A673 (cell line): ENCODE results near the gene MRPL1. TPM values are rescaled to one million over a fixed set of nuclear protein-coding genes. Genes with fewer than 3 reads are reported as not detected.

Experiments used
- BruUV-seq: library from RNA; stranded (reverse); fragments of 400-500 nt; replicated peaks from 2 replicates; lab custom pipeline; 2021; lab: Mats Ljungman, UMichigan
- CTCF ChIA-PET: fragments of 300-600 bp; sonication (Branson Sonifier 250); formaldehyde crosslinking; loops from one replicate; lab custom pipeline; 2022; ENCODE audit warnings: antibody characterized with exemption; lab: Charles Lee
- POLR2A ChIA-PET: fragments of 300-600 bp; sonication (Branson Sonifier 250); formaldehyde crosslinking; loops from one replicate; lab custom pipeline; 2022; ENCODE audit warnings: antibody characterized with exemption; ENCODE audit not compliant: low non-redundant PET; lab: Charles Lee
- DNase-seq: peaks from one replicate; pipeline ENCODE4 v3.0.0-alpha.2; 2015; ENCODE audit warnings: low spot score
- H3K27ac ChIP-seq: fragments of 200-600 bp; sonication (generic); 2 replicates; pipeline ENCODE4 v1.5.1; 2016; ENCODE audit warnings: mixed run types, low read depth, mild to moderate bottlenecking, mixed read lengths, antibody characterized with exemption, low read length; ENCODE audit not compliant: poor library complexity, severe bottlenecking
- H3K27me3 ChIP-seq: fragments of 200-600 bp; sonication (generic); replicated peaks from 2 replicates; pipeline ENCODE4 v1.6.1; 2017; ENCODE audit warnings: mixed run types, low read depth, mild to moderate bottlenecking, mixed read lengths, antibody characterized with exemption, low read length; ENCODE audit not compliant: insufficient read depth, poor library complexity
- H3K36me3 ChIP-seq: fragments of 200-600 bp; sonication (generic); 2 replicates; pipeline ENCODE4 v1.6.1; 2016; ENCODE audit warnings: mixed run types, mild to moderate bottlenecking, mixed read lengths, antibody characterized with exemption, low read length; ENCODE audit not compliant: insufficient read depth, poor library complexity, severe bottlenecking
- H3K4me1 ChIP-seq: fragments of 200-600 bp; sonication (generic); 2 replicates; pipeline ENCODE4 v1.6.1; 2017; ENCODE audit warnings: mixed run types, mild to moderate bottlenecking, mixed read lengths, antibody characterized with exemption, low read length; ENCODE audit not compliant: insufficient read depth, poor library complexity, severe bottlenecking
- H3K4me3 ChIP-seq: fragments of 200-600 bp; sonication (generic); 2 replicates; pipeline ENCODE4 v1.5.1; 2016; ENCODE audit warnings: low read depth, mixed run types, mild to moderate bottlenecking, mixed read lengths, low read length; ENCODE audit not compliant: poor library complexity, severe bottlenecking
- H3K9me3 ChIP-seq: fragments of 200-600 bp; sonication (generic); 2 replicates; pipeline ENCODE4 v1.6.1; 2016; ENCODE audit warnings: mixed run types, low read depth, mild to moderate bottlenecking, mixed read lengths, antibody characterized with exemption, low read length; ENCODE audit not compliant: poor library complexity, severe bottlenecking
- EZH2 ChIP-seq: fragments of 200-600 bp; sonication (generic); IDR thresholded peaks from 2 replicates; pipeline ENCODE4 v1.6.1; 2017; ENCODE audit warnings: borderline replicate concordance, low read depth, mild to moderate bottlenecking, mixed read lengths, antibody characterized with exemption, low read length; ENCODE audit not compliant: poor library complexity, severe bottlenecking
- intact Hi-C: fragments of 100-400 bp; cut with micrococcal nuclease; formaldehyde crosslinking; loops from one replicate; pipeline ENCODE4 v1.10.0; 2022; ENCODE audit not compliant: unreplicated experiment
- total RNA-seq: library from RNA; stranded (reverse); gene quantifications from 2 replicates; pipeline ENCODE4 v1.2.3, GENCODE V29; 2021
- TF ChIP-seq, protein P1 (sequence below): fragments of 300-800, 200-600 bp; sonication (generic); conservative IDR thresholded peaks from 2 replicates; pipeline ENCODE4 v1.5.1; 2017; ENCODE audit warnings: low read depth, mild to moderate bottlenecking, antibody characterized with exemption, low read length, moderate library complexity, mixed read lengths

The MRPL1 gene
- total RNA-seq, 1 experiment from 2014 or later: 32.2 TPM

DNA sequence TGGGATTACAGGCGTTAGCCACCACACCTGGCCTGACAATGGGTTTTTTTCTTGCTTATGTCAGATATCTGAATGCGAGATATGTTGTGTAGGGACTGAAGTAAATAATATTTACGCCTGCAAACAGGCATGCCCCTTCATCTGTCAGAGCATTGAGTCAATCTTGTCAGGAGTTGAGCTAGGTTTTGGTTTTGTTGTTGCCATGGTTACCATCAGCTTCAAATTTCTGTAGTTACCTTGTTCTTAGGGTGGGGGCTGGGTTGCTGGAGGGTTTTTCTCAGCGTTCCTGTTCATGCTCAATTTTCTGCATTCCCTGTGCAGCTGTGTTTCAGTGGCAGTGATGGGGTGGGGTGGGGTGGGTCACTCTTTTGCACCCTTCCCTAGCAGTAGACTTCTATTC lies 14.5 kb downstream of the MRPL1 start:
- no peak overlapping the region for H3K27ac ChIP-seq
- CTCF ChIA-PET: no interaction called here
- BruUV-seq: no TSS peak

DNA sequence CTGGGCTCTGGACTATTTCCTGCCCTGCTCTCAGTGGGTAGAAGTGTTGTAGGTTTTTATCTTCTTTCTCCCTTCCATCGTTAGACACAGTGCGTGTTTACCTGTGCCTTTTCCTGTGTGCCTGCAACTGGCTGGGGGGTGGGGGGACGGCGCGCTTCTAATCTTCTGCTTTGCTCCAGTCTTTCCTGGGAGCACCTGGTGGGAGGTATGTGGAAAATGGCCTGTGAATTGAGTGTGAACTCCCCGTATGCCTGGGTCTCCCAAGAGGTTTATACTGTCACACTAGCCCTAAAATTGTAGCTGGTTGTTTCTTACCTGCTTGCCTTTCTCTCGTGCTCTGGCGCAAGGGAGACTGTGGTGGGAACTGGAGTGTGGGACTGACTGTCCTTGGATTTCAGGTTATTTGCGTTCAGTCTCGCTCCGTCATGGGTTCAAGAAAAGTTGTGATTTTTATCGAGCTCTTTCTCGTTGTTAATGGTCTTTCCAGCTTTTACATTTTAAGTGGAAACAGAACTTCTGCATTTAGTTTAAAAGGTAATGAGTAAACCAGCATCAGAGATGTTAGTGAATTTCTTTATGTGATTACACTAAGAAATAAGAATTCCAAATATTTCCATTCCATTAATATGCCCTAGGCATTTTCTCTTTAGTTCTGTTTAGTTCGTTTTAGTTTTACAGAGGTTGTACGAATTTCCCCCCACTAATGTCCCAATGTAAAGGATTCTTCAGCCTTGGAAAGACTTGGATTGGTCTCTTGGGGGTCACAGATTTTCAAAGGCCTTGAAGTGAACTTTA lies 15.3 kb downstream of the MRPL1 start:
- intact Hi-C loops: no loop called here
- H3K36me3 ChIP-seq: peaks cover 3% of the 10 kb centered on the region
- CTCF ChIA-PET: no interaction called here
- POLR2A ChIA-PET: interaction anchor here (0.6 kb wide), 1 partner anchor 1652 kb away, joined by 3 read pairs; no protein-coding TSS in a partner anchor
- BruUV-seq: no TSS peak
- H3K4me1 ChIP-seq: no peaks in the 10 kb centered on the region
- no peak overlapping the region for H3K4me3 ChIP-seq
- H3K9me3 ChIP-seq: no peaks in the 10 kb centered on the region
- DNase-seq: no peak
- H3K27ac ChIP-seq: no peak overlapping the region
- no peak for TF ChIP-seq EZH2
- TF ChIP-seq, protein P1, sequence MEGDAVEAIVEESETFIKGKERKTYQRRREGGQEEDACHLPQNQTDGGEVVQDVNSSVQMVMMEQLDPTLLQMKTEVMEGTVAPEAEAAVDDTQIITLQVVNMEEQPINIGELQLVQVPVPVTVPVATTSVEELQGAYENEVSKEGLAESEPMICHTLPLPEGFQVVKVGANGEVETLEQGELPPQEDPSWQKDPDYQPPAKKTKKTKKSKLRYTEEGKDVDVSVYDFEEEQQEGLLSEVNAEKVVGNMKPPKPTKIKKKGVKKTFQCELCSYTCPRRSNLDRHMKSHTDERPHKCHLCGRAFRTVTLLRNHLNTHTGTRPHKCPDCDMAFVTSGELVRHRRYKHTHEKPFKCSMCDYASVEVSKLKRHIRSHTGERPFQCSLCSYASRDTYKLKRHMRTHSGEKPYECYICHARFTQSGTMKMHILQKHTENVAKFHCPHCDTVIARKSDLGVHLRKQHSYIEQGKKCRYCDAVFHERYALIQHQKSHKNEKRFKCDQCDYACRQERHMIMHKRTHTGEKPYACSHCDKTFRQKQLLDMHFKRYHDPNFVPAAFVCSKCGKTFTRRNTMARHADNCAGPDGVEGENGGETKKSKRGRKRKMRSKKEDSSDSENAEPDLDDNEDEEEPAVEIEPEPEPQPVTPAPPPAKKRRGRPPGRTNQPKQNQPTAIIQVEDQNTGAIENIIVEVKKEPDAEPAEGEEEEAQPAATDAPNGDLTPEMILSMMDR: no peak
- no peaks in the 10 kb centered on the region for H3K27me3 ChIP-seq

More for the DNA sequence above, 14.5 kb downstream of the MRPL1 start:
- Histone ChIP-seq H3K9me3 (no peaks in the 10 kb centered on the region), H3K36me3 (peaks cover 5% of the 10 kb centered on the region), H3K4me1 (no peaks in the 10 kb centered on the region), H3K4me3 (no peak overlapping the region), H3K27me3 (no peaks in the 10 kb centered on the region)
- intact Hi-C loops: no loop called here
- TF ChIP-seq EZH2: no peak
- TF ChIP-seq, protein P1: no peak
- no peak for DNase-seq
- POLR2A ChIA-PET: no interaction called here

GRCh38 chr4:77880784-77881183 lies 18.2 kb downstream of the MRPL1 start:
- TF ChIP-seq EZH2: no peak
- TF ChIP-seq, protein P1: no peak
- Histone ChIP-seq H3K27ac (no peak overlapping the region), H3K27me3 (no peaks in the 10 kb centered on the region), H3K36me3 (no peaks in the 10 kb centered on the region), H3K4me1 (no peaks in the 10 kb centered on the region), H3K9me3 (no peaks in the 10 kb centered on the region), H3K4me3 (no peak overlapping the region)
- BruUV-seq: no TSS peak
- CTCF ChIA-PET: no interaction called here
- POLR2A ChIA-PET: no interaction called here
- no peak for DNase-seq
- intact Hi-C loops: no loop called here
